GM12865 (cell line): ENCODE data around the gene APBA2.
A peak's percentile ranks its signal among the peaks of the same experiment; 100 is the strongest.

Experiments
- DNase-seq: peaks from one replicate; pipeline ENCODE4 v3.0.0; 2010; ENCODE audit warnings: low read depth
- H3K4me3 ChIP-seq: 2 replicates; pipeline ENCODE4 v1.5.1; 2011; ENCODE audit warnings: mild to moderate bottlenecking, low read depth, low read length, control low read depth
- TF ChIP-seq, protein P1 (sequence below): IDR thresholded peaks from 2 replicates; pipeline ENCODE4 v1.5.1; 2011; ENCODE audit warnings: low read length, control low read depth, low read depth, inconsistent platforms; ENCODE audit not compliant: insufficient read depth; ENCODE audit errors: missing control alignments

APBA2 gene

GRCh38 chr15:28998511-28998910, 112.7 kb downstream of the APBA2 start:
- TF ChIP-seq, protein P1, sequence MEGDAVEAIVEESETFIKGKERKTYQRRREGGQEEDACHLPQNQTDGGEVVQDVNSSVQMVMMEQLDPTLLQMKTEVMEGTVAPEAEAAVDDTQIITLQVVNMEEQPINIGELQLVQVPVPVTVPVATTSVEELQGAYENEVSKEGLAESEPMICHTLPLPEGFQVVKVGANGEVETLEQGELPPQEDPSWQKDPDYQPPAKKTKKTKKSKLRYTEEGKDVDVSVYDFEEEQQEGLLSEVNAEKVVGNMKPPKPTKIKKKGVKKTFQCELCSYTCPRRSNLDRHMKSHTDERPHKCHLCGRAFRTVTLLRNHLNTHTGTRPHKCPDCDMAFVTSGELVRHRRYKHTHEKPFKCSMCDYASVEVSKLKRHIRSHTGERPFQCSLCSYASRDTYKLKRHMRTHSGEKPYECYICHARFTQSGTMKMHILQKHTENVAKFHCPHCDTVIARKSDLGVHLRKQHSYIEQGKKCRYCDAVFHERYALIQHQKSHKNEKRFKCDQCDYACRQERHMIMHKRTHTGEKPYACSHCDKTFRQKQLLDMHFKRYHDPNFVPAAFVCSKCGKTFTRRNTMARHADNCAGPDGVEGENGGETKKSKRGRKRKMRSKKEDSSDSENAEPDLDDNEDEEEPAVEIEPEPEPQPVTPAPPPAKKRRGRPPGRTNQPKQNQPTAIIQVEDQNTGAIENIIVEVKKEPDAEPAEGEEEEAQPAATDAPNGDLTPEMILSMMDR, result no peak
- H3K4me3 ChIP-seq, result no peak overlapping the region
- DNase-seq, result peak; percentile 14

- DNase-seq, result no peak
- TF ChIP-seq, protein P1, result no peak
- H3K4me3 ChIP-seq, result no peak overlapping the region
Observed at GRCh38 chr15:29003191-29003839, 117.5 kb downstream of the APBA2 start.

GRCh38 chr15:29003840-29004233, 118.1 kb downstream of the APBA2 start:
- no peak overlapping the region for H3K4me3 ChIP-seq
- TF ChIP-seq, protein P1, result no peak
- no peak for DNase-seq

DNA sequence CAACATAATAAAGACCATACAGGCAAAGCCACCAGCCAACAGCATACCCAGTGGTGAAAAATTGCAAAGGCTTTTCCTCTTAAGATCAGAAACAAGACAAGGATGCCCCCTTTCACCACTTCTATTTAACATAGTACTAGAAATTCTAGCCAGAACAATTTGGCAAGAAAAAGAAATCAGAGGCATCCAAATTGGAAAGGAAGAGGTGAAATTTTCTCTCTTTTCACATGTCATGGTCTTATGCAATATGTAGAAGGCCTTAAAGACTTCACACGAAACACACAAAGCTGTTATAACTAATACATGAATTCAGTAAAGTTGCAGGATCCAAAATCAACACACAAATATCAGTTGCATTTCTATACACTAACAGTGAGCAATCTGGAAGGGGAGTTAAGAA, 120.2 kb downstream of the APBA2 start:
- no peak for DNase-seq
- H3K4me3 ChIP-seq, result no peak overlapping the region
- TF ChIP-seq, protein P1, result no peak

DNA sequence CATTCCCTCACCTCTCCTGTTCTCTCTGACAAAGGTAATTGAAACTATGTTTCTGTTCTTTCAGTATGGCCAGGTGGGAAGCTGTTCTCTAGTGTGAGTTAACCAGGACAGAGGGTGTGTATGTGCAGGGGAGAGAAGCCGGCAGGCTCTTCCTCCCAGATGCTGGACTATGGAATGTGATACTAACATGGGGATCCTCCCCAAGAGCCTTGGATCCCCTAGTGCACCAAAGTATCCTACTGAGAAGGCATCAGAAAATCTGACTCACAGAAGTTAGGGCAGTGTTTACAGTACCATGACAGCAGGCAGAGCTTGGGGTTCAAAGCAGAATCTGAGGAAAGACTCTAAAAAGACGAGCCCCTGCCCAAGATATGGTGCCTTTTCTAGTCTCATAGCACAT, 123.1 kb downstream of the APBA2 start:
- H3K4me3 ChIP-seq, result no peak overlapping the region
- TF ChIP-seq, protein P1, result no peak
- no peak for DNase-seq

DNA sequence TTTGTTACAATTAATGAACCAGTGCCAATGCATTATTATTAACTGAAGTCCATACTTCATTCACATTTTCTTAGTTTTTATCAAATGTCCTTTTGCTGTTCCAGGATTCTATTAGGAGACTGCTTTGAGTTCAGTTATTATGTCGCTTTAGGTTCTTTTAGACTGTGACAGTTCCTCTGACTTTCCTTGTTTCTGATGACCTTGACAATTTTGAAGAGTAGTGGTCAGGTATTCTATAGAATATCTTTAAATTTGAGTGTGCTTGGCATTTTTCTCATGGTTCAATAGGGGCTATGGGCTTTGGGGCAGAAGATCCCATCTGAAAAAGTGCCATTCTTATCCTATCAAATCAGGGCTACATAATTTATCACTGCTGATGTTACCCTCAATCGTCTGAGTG, 126.3 kb downstream of the APBA2 start:
- DNase-seq, result no peak
- TF ChIP-seq, protein P1, result no peak
- H3K4me3 ChIP-seq, result no peak overlapping the region

GRCh38 chr15:29014493-29014892, 128.7 kb downstream of the APBA2 start:
- DNase-seq, result no peak
- no peak overlapping the region for H3K4me3 ChIP-seq
- TF ChIP-seq, protein P1, result no peak
